8988T (cell line): ENCODE data around the gene ATP2B3.

ENCODE experiments used
- DNase-seq: peaks from one replicate; pipeline ENCODE4 v3.0.0; 2011

ATP2B3 gene

GRCh38 chrX:153517423-153517822 lies at the start of gene ATP2B3:
ATP2B3 (plus strand) TSS chrX:153517642; CDS start chrX:153536248, 18,606 bp downstream.
- no peak for DNase-seq

- no peak for DNase-seq
Measured at GRCh38 chrX:153468008-153468580, 49.3 kb upstream of the ATP2B3 start.

- DNase-seq = no peak
Measured at GRCh38 chrX:153469811-153470410, 47.5 kb upstream of the ATP2B3 start.

GRCh38 chrX:153470411-153471363 lies 46.8 kb upstream of the ATP2B3 start, which contains the start of gene HAUS7:
HAUS7 (minus strand) TSS chrX:153470576; CDS start chrX:153470557, 19 bp downstream.
- peak; percentile 99 for DNase-seq

GRCh38 chrX:153471663-153472280 lies 45.7 kb upstream of the ATP2B3 start:
- no peak for DNase-seq

GRCh38 chrX:153473126-153473525 lies 44.3 kb upstream of the ATP2B3 start:
- no peak for DNase-seq

- no peak for DNase-seq
Measured at GRCh38 chrX:153474266-153474665, 43.2 kb upstream of the ATP2B3 start.

GRCh38 chrX:153474718-153475117 lies 42.7 kb upstream of the ATP2B3 start:
- no peak for DNase-seq

- no peak for DNase-seq
Measured at GRCh38 chrX:153475271-153475670, 42.2 kb upstream of the ATP2B3 start.

- DNase-seq = no peak
Measured at GRCh38 chrX:153475751-153476281, 41.6 kb upstream of the ATP2B3 start.

GRCh38 chrX:153476666-153477363 lies 40.6 kb upstream of the ATP2B3 start:
- DNase-seq = no peak

GRCh38 chrX:153477364-153477857 lies 40.0 kb upstream of the ATP2B3 start:
- no peak for DNase-seq

GRCh38 chrX:153477901-153478300 lies 39.5 kb upstream of the ATP2B3 start:
- DNase-seq = no peak

GRCh38 chrX:153478746-153479145 lies 38.7 kb upstream of the ATP2B3 start:
- DNase-seq = no peak

- DNase-seq = no peak
Measured at GRCh38 chrX:153481043-153481442, 36.4 kb upstream of the ATP2B3 start.

- DNase-seq = no peak
Measured at GRCh38 chrX:153482376-153483015, 34.9 kb upstream of the ATP2B3 start.

GRCh38 chrX:153485396-153486080 lies 31.9 kb upstream of the ATP2B3 start:
- DNase-seq = no peak

GRCh38 chrX:153486171-153486570 lies 31.3 kb upstream of the ATP2B3 start:
- DNase-seq = no peak

GRCh38 chrX:153487590-153488071 lies 29.8 kb upstream of the ATP2B3 start:
- no peak for DNase-seq

GRCh38 chrX:153488231-153488914 lies 29.1 kb upstream of the ATP2B3 start:
- DNase-seq = no peak
